ENCODE results near the gene S100A6.

- TF ChIP-seq CTCF (IDR thresholded peaks at IDR 0.05; ENCODE audit: borderline replicate concordance, extremely low read depth, low read length, poor library complexity, severe bottlenecking), result no peak
- no peak for TF ChIP-seq EZH2 (IDR thresholded peaks at IDR 0.05; ENCODE audit: borderline replicate concordance, low read depth, low read length, severe bottlenecking)
Measured at GRCh38 chr1:153544453-153545066, 8.8 kb upstream of the S100A6 start.

Data from DND-41 (cell line).